HL-60 (cell line): ENCODE data around the gene ZNF324B.

Source experiments
- DNase-seq, 2 experiments: peaks; one replicate each; pipeline ENCODE4 v3.0.0-alpha.2; 2010 to 2020; ENCODE audit warnings: low read depth in 1 of 2, low spot score in 1 of 2
- H3K27ac ChIP-seq: fragments of 250-450 bp; sonication (Bioruptor Pico); replicated peaks from 2 replicates; pipeline ENCODE4 v1.5.1; 2020; ENCODE audit warnings: mild to moderate bottlenecking, moderate library complexity
- H3K27me3 ChIP-seq: fragments of 250-450 bp; sonication (Bioruptor Pico); 2 replicates; pipeline ENCODE4 v1.5.1; 2021; ENCODE audit warnings: mild to moderate bottlenecking, moderate library complexity; ENCODE audit not compliant: insufficient read depth, poor library complexity, severe bottlenecking
- H3K4me3 ChIP-seq: replicated peaks from 2 replicates; pipeline ENCODE4 v1.5.1; 2011; ENCODE audit warnings: mild to moderate bottlenecking, control low read depth, low read length; ENCODE audit not compliant: insufficient read depth
- GABPA ChIP-seq: IDR thresholded peaks from 2 replicates; pipeline ENCODE4 v1.6.1; 2012; ENCODE audit warnings: low read depth
- POLR2AphosphoS5 ChIP-seq: IDR thresholded peaks from 2 replicates; pipeline ENCODE4 v1.6.1; 2012; ENCODE audit warnings: low read depth
- SPI1 ChIP-seq: IDR thresholded peaks from 2 replicates; pipeline ENCODE4 v1.6.1; 2012; ENCODE audit warnings: low read depth, mild to moderate bottlenecking, borderline replicate concordance
- TF ChIP-seq, protein P1 (sequence below): IDR thresholded peaks from one replicate; pipeline ENCODE4 v1.5.1; 2011; ENCODE audit warnings: low read length, control low read depth, inconsistent platforms; ENCODE audit not compliant: insufficient read depth
- TF ChIP-seq, protein P2 (sequence below): IDR thresholded peaks from 2 replicates; pipeline ENCODE4 v1.6.1; 2012; ENCODE audit warnings: low read depth; ENCODE audit not compliant: insufficient replicate concordance

The ZNF324B gene

DNA sequence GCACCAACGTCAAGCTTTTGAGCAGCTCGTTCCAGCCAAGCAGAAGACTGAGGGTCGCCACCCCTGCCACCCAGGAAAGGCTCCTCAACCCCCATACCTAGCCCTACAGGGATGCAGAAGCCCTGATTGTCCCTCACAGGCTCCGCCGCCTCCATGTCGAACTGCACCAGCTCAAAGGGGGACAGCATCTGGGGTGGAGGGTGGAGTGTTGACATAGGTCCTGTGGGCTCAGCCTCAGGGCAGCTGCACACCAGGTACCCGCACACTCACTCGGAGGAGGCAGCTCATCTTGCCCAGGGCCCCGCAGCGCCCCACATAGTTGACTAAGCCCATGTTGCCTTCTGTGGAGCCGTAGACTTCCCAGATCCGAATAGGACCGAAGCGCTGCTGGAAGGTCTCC lies 48.8 kb downstream of the ZNF324B start:
- Histone ChIP-seq H3K27me3 (no peaks in the 10 kb centered on the region), H3K4me3 (peak overlapping the region; percentile 44), H3K27ac (no peak overlapping the region)
- TF ChIP-seq, protein P1, sequence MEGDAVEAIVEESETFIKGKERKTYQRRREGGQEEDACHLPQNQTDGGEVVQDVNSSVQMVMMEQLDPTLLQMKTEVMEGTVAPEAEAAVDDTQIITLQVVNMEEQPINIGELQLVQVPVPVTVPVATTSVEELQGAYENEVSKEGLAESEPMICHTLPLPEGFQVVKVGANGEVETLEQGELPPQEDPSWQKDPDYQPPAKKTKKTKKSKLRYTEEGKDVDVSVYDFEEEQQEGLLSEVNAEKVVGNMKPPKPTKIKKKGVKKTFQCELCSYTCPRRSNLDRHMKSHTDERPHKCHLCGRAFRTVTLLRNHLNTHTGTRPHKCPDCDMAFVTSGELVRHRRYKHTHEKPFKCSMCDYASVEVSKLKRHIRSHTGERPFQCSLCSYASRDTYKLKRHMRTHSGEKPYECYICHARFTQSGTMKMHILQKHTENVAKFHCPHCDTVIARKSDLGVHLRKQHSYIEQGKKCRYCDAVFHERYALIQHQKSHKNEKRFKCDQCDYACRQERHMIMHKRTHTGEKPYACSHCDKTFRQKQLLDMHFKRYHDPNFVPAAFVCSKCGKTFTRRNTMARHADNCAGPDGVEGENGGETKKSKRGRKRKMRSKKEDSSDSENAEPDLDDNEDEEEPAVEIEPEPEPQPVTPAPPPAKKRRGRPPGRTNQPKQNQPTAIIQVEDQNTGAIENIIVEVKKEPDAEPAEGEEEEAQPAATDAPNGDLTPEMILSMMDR = no peak
- TF ChIP-seq SPI1 (no peak), GABPA (no peak), POLR2AphosphoS5 (no peak)
- TF ChIP-seq, protein P2, sequence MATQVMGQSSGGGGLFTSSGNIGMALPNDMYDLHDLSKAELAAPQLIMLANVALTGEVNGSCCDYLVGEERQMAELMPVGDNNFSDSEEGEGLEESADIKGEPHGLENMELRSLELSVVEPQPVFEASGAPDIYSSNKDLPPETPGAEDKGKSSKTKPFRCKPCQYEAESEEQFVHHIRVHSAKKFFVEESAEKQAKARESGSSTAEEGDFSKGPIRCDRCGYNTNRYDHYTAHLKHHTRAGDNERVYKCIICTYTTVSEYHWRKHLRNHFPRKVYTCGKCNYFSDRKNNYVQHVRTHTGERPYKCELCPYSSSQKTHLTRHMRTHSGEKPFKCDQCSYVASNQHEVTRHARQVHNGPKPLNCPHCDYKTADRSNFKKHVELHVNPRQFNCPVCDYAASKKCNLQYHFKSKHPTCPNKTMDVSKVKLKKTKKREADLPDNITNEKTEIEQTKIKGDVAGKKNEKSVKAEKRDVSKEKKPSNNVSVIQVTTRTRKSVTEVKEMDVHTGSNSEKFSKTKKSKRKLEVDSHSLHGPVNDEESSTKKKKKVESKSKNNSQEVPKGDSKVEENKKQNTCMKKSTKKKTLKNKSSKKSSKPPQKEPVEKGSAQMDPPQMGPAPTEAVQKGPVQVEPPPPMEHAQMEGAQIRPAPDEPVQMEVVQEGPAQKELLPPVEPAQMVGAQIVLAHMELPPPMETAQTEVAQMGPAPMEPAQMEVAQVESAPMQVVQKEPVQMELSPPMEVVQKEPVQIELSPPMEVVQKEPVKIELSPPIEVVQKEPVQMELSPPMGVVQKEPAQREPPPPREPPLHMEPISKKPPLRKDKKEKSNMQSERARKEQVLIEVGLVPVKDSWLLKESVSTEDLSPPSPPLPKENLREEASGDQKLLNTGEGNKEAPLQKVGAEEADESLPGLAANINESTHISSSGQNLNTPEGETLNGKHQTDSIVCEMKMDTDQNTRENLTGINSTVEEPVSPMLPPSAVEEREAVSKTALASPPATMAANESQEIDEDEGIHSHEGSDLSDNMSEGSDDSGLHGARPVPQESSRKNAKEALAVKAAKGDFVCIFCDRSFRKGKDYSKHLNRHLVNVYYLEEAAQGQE = no peak
- no peak for DNase-seq
